HG03520 (cell line): ENCODE data around the gene LITAF.

ENCODE experiments used
- ATAC-seq: cut with Tn5 transposase; IDR thresholded peaks from one replicate; pipeline ENCODE4 v1.9.1; 2021; ENCODE audit warnings: mild to moderate bottlenecking, moderate library complexity; ENCODE audit not compliant: unreplicated experiment

Gene LITAF

DNA sequence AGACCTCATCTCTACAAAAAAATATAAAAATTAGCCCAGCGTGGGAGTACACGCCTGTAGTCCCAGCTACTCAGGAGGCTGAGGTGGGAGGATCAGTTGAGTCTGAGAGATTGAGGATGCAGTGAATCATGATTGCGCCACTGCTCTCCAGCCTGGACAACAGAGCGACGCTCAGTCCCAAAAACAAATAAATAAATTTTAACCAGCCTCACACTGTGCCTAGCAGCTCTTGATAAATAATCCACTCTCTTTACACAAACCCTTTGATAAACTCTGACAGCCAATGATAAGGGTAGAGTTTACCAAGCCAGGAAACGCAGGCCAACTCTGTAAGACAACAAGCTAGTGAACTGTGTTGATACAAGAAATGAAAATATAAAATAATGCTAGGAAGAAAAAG, 32.7 kb downstream of the LITAF start:
- no peak for ATAC-seq

DNA sequence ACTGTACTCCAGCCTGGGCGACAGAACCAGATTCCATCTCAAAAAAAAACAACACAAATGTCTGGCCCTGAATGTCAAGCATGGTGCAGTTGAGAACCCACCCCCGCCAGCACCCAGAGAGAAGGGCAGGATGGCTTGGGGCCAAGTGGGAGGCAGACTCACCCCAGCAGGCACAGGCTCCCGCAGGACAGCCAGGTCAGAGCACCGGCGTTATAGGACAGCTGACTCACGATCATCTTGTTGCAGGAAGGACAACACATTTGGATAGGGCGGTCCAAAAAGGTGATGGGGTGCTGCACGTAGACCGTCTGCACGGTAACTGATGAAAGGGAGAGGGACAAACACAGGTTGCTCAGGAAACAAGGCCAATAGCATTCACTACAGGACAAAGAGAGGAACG, 33.3 kb downstream of the LITAF start:
- ATAC-seq = no peak

DNA sequence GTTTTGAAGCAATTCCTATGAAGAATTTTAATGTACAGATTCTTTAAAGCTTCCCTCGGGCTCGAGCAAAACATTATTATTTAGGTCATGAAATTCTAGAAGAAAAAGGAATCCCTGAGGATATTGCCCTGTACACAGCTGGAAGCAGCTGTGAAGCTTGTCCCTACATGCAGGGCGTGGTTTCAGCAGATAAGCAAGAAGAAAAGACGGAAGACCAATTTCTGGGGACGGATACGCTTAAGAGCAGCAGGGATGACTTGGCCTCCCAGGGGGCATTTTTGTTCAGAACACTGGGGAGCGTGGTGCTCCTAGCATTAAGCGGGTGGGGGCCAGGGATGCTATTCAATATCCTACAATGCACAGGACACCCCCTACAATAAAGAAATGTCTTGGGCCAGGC, 34.3 kb downstream of the LITAF start:
- no peak for ATAC-seq

DNA sequence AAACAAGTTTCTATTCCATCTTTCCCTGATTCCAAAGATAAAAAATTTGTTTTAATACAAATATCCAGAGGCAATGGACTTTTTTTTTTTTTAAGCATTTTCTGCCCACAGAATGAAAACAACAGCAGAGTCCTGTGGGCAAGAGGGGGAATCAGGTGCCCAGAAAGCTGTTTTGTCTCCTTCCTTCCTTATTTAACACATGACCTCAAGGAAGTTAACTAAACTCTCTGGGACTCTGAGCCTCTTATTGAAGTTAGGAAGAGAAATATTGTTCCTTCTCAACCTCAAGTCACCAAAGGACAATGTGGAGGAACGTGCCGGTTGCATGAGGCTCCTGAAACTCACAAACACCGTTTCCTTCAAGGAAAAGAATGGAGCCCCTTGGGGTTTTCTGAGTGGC, 34.9 kb downstream of the LITAF start:
- ATAC-seq = no peak

DNA sequence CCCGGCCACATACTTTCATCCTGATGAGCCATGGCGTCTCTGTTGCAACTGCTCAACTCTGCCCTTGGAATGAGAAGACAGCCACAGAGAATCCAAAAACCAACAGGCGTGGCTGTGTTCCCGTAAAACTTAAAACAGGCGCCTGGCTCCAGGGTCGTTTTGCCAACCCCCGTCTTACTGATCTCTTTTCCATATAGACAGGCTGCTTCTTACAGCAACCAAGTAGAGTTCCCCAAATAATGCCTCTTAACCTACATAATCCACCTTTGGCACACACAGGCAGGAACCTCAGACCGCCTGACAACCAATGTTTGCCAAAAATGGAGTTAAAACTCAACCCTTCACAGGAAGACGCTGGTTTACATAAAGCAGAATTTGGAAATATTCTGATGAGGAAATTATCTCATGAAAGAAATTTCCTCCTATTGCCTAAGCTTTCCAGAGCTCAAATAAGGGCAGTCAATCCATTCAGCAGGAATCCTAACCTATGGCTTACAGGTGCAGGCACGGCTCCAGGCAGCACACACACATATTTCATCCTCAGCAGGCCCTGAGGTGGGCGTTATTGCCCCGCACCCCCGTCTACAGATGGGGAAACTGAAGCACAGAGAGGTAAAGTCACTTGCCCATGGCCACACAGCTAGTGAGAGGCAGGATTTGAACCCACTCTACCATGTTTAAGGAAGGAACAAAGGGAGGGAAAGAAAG, 35.8 kb downstream of the LITAF start:
- ATAC-seq = no peak

DNA sequence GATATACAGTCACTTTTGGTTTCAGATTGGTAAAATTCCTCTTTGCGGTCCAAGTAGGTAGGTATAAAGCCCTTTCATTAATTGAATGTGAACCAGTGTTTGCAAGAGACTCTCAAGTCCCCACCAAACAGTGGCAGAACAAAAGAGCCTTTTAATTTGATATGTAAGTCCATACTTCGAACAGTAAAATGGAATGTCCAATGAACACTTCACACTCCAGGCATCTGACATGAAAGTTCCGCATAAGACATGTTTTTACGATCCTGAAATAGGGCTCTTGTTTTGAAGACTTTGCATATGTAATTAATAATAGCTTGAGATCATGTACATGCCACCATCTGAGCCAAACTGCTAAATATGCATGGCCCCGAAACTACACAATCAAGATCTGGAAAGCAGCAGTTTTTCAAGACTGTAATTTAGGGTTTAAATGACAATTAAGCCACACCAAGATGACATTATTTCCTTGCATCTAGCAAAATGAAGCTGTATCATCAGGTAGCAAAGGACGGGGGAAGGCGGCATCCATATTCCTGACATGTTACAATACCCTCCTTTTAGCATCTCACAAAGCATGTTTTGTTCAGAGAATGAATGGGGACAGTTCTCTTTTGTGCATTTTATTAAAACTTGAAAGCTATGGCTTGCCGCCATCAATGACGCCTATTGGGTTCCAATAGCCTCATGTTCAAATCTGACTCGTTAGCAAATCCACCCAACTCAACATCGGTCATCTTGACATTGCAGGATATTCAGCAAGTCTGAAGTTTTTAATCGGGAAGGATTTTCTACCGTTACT, 39.4 kb downstream of the LITAF start:
- ATAC-seq = no peak

DNA sequence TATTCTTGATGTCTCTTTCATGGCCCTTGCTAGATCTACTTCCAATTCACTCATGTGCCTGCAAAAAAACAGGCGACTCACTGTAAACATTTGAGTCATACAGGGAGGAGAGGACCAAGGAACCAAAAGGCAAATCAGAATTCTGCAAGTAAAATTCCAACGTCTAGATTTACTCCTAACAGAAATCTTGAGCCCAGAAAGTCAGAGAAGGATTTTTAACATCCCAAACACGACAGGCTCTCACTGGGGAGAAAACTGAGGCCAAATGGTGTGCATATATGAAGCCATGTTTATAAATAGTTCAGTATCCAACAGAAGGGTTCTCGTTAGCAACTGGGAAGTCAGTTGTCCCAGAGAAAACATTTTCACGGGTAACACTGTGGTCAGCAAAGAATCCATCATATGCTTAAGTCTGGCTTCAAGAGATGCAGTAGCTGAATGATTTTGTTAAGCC, 40.1 kb downstream of the LITAF start:
- no peak for ATAC-seq

DNA sequence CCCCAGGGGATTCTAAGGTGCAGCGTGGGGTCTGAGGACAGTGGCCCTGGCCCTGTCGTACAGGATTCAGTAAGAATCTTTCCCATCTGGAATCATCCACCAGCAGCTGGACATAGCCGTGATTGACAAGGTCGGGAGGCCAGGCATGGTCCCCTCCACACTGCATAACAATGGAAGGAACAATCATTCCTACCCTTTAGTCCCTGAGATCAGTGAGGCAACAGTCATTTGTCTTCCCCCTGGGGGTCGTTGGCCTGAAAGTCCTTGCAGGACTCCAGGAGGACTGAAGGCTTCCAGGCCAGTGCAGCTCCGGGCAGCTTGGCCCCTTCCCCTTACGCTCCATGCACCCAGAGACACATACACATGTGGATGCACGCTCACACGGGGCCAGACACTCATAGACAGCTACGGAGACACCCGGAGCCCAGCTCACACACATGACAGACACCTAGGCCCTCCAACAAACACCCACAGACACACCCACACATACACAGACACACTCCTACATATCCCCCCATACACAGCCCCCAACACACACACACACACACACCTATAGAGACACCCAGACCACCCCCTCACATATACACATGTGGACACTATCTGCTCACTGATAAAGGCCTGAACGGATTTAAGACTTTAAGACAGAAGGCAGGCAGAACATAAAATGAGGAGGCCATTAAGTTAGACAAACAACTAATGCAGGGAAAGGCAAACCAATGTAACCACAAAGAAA, 42.9 kb downstream of the LITAF start:
- ATAC-seq = no peak

DNA sequence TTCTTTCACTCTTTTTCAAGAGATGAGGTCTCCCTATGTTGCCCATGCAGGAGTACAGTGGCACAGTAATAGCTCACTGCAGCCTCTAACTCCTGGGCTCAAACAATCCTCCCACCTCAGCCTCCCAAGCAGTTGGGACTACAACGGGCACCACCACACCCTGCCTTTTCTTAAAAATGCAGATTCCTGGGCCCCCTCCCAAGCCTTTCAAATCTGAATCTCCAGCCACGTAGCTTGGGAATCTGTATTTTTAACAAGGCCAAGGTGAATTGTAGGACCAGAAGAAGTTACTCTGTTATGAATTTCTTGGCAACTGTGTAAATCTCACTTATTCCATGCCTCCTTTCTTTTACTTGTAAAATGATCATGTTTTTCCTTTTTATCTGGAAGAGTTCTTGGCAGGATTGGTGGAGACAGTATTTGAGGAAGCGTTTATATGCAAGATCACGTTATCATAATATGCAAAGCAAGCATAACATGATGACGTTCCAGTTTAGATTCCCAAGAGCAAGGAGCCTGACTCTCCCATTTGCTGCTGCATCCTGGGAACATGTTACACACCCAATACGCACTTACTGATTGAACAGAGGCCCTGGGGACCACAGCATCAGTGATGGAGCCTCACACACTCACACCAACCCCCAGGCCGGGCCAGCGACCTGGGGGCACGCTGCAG, 44.5 kb downstream of the LITAF start:
- no peak for ATAC-seq

DNA sequence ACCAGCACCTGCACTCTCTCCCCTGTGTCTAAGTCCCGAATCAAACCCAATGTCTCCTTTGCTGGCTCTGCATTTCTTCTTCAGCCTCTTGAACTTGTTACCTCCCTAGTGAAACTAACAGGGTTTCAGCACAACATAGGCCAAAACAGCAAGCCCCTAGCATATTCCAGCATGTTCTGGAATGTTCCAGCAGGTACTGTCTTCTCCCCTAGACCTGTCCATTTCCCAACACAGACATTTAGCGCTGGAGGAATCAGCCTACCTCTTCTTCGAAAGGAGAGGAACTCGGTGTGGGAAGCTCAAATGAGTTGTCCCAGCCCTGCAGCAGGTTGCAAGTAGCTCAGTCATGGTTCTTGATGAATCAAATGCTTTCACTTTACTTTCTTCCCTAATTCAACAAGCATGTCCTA, 47.1 kb downstream of the LITAF start:
- ATAC-seq = no peak

DNA sequence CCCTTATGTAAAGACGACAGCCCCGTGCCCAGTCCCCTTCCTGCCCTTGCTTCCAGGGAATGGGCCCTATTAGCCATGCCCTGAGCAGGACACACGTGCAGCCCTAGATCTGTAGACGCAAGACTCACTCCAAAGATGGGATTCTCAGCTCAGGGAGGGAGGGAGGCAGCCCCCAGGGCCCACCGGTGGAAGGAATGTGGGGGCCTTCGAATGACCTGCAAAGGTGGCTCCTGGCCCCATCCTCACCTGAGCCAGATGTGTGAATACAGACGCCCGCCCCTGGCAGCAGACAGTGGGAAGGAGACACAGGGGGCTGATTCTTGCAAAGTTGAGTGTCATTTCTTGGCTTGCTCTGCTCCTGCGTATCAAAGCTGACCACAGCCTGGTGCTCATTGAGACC, 47.8 kb downstream of the LITAF start:
- no peak for ATAC-seq

DNA sequence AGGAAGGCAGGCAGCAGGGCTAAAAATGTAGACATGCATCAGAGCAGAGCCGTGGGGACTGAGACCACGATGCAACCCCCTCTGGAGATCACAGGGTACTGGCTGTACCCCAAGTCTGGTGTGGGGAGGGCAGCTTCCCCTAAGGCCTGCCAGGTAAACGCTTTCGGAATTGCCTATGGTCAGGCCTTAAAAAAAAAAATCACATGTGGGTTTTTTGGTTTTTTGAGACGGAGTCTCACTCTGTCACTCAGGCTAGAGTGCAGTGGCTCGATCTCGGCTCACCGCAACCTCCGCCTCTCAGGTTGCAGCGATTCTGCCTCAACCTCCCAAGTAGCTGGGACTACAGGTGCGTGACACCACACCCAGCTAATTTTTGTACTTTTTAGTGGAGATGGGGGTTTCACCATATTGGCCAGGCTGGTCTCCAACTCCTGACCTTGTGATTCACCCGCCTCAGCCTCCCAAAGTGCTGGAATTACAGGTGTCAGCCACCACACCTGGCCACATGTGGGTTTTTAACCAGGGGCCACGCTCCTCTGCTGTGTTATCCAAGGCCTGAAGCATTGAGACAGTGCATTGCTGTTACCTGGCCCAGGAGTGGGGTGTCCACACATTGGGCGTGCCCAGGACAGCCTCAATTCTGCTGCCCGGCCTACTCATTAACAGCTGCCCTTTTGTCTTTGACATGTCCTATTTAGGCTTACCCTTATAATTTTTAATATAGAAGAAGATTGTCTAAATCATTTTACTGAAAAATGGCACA, 50.4 kb downstream of the LITAF start:
- ATAC-seq = no peak

DNA sequence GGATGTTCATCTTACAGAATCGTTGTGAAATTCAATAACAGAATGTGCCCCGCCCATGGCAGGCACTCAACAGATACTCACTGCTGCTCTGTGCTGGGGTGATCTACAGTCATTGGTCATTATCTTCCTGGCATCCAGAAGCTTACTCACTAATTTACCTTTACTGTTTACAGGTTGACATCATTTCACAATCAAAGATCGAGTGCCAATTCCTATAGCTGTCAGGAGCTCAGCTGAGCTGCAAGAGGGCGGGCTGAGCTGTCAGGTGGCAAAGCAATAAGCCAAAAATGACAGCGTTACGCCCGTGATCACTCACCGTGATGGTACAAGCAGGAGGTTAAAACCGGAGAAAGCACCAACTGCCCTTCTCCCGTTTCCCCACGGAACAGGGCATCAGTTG, 51.2 kb downstream of the LITAF start:
- ATAC-seq = no peak

DNA sequence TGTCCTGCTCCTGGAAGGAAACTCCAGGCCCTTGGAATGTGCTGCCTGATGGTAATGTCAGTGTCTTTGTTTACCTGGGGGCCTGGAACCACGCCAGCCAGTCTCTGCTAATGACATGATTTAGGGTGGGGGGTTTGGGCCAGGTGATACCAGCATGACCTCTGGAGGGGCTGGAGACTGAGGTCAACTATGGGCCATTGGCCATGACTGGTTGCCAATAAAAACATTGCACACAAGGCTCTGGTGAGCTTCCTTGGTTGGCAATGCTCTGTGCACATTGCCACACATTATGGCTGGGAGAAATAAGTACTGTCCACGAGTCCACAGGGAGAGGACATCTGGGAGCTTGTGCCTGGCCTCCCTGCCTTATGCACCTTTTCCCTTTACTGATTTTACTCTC, 52.5 kb downstream of the LITAF start:
- no peak for ATAC-seq

DNA sequence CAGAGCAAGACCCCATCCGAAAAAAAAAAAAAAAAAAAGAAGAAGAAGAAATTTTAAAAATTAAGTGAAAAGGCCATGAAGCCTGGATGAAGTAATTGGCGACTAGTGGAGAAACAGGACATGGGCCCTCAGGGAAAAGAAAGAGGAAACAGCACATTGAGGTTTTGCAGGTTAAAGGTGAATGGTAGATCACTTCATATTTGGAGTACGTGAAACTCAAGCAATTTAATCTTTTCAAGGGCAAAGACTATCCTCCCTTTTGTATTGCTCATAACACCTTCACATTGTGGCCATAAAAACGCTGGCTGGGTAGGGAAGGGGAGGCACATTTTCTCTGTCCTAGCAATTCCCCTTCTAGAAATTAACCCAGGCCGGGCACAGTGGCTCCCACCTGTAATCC, 53.1 kb downstream of the LITAF start:
- ATAC-seq = no peak

DNA sequence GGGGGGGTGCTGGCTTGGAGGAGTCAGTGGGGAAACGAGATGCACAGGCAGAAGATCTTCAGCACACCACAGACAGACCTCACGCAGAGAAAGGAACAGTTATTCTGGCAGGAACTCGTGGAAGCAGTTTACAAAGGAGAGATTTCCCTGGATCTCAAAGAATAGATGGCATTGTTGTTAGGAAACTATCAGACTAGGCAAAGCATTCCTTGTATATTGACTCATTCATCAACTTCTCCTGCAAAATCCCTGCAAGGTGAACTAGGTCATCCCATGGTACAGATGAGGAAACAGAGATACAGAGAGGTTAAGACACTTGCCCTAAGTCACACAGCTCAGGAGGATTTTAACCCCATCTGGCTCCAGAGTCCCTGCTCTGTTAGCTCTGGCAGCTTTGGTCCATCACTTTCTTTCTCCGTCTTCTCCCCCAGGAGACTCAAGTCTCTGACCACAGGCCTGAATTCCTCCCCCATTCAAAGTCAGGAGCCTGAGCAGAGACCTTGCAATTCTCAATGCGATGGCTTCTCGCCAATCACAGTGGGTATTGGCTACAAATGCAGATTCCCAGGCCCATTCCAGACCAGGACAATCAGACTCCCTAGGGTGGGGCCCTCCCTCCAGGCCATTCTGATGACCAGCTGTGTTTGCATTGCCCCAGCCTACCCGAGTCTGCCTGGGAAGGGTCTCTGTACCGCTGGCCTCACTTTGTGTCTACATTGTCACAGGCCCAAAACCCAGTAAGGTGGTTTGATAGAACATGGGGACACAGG, 56.4 kb downstream of the LITAF start:
- ATAC-seq = no peak

DNA sequence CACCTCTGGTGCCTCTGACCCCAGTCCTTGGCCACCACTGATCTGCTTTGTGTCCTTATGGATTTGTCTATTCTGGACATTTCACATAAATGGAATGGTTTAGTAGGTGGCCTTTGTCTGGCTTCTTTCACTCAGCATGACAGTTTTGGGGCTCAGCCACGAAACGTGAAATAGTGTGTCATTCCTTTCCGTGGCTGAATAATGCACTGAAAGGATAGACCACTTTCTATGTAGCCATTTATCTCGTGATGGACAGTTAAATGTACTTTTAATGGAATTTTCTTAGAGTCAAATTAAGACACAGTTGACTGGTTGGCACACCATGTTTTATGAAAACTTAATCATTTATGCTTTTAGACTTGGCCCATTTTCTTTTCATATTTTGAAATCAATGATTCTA, 57.4 kb downstream of the LITAF start:
- no peak for ATAC-seq

DNA sequence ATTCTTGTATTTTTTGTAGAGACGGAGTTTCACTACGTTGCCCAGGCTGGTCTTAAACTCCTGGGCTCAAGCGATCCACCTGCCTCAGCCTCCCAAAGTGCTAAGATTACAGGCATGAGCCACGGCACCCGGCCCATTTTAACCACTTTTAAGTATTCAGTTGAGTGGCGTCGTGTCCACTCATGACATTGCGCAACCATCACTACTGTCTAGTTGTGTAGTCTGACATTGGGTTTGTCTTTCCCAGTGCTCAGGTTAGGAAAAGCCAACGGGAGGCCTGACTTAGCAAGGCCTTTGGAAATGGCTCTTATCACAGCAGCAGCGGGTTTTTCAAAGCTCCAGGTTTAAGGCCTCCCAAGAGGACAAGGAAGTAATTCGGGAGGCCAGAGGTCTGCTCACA, 58.7 kb downstream of the LITAF start:
- no peak for ATAC-seq

DNA sequence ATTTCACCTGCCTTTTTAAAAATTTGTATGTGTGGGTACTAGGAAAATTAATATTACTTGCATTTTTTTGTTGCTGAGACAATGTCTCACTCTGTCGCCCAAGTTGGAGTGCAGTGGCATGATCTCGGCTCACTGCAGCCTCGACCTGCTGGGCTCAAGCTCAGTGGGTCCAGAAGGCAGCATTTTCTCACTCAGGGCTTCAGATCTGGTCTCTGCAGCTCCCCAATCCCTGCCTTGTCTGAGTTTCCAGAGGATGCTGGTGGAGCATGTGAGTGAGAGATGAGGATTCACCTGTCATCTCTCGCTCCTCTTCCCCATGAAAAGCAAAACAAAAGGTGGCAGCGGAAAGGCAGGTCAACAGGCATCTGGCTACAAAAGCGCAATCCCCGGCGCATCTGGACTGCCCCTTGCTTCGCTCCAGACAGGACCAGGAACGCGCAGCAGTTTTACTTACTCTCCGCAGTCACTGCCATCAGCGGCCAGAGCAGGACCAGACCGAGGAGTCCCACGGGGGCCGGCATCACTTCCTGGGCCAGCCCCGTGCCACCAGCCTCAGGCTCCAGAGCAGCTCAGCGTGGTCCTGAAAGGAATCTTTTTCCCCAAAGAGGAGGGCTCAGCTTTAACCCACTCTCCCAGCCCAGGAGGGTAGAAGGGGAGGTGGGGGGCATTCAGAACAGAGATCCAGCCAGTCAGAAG, 59.9 kb downstream of the LITAF start:
- ATAC-seq = no peak
